D341Med (cell line): ENCODE data around the gene PRSS2.

Experiments used
- DNase-seq: peaks from one replicate; pipeline ENCODE4 v3.0.0; 2012; ENCODE audit warnings: low spot score

Gene PRSS2

DNA sequence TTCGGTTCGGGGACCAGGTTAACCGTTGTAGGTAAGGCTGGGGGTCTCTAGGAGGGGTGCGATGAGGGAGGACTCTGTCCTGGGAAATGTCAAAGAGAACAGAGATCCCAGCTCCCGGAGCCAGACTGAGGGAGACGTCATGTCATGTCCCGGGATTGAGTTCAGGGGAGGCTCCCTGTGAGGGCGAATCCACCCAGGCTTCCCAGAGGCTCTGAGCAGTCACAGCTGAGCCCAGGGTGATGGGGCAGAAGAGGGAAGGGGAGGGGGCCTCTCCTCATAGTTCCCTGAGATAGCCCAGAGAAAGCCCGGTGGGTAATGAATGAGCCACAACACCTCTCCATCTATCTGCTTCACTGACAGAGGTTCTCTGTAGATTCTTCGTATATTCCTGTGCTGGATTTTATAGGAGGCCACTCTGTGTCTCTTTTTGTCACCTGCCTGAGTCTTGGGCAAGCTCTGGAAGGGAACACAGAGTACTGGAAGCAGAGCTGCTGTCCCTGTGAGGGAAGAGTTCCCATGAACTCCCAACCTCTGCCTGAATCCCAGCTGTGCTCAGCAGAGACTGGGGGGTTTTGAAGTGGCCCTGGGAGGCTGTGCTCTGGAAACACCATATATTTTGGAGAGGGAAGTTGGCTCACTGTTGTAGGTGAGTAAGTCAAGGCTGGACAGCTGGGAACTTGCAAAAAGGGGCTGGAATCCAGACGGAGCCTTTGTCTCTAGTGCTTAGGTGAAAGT lies 16.4 kb downstream of the PRSS2 start:
- DNase-seq = no peak

- no peak for DNase-seq
Observed at GRCh38 chr7:142787783-142788182, 17.0 kb downstream of the PRSS2 start.

GRCh38 chr7:142788303-142789289 lies 17.8 kb downstream of the PRSS2 start:
- DNase-seq = no peak

- no peak for DNase-seq
Observed at GRCh38 chr7:142789441-142789840, 18.7 kb downstream of the PRSS2 start.

GRCh38 chr7:142790056-142790455 lies 19.3 kb downstream of the PRSS2 start:
- no peak for DNase-seq

DNA sequence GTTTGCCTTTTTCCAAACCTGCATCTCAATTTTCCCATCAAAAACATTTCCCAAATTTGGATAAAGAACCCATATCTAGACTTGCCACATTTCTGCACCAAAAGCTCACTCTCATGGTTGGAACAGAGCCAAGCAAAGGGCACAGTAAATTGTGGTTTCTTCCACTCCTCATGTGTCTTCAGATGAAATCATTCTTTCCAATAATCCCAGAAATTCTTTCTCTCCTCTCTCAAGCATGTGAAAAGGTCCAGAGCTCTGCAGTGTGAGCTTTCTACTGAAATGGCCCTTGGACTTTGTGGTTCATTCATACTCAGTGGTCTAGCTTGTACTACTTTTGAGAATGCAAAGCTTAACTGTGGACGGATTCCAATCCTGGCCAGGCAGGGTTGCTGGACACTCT lies 19.8 kb downstream of the PRSS2 start:
- DNase-seq = no peak

DNA sequence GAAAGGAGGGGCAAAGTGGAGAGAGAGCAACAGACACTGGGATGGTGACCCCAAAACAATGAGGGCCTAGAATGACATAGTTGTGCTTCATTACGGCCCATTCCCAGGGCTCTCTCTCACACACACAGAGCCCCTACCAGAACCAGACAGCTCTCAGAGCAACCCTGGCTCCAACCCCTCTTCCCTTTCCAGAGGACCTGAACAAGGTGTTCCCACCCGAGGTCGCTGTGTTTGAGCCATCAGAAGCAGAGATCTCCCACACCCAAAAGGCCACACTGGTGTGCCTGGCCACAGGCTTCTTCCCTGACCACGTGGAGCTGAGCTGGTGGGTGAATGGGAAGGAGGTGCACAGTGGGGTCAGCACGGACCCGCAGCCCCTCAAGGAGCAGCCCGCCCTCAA lies 20.7 kb downstream of the PRSS2 start:
- DNase-seq = no peak

- DNase-seq = no peak
Observed at GRCh38 chr7:142792129-142792528, 21.4 kb downstream of the PRSS2 start.

- DNase-seq = no peak
Observed at GRCh38 chr7:142792593-142792992, 21.8 kb downstream of the PRSS2 start.

DNA sequence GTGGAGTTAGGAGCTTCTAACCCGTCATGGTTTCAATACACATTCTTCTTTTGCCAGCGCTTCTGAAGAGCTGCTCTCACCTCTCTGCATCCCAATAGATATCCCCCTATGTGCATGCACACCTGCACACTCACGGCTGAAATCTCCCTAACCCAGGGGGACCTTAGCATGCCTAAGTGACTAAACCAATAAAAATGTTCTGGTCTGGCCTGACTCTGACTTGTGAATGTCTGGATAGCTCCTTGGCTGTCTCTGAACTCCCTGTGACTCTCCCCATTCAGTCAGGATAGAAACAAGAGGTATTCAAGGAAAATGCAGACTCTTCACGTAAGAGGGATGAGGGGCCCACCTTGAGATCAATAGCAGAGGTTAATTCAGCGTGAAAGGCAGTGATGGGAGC lies 22.4 kb downstream of the PRSS2 start:
- no peak for DNase-seq

DNA sequence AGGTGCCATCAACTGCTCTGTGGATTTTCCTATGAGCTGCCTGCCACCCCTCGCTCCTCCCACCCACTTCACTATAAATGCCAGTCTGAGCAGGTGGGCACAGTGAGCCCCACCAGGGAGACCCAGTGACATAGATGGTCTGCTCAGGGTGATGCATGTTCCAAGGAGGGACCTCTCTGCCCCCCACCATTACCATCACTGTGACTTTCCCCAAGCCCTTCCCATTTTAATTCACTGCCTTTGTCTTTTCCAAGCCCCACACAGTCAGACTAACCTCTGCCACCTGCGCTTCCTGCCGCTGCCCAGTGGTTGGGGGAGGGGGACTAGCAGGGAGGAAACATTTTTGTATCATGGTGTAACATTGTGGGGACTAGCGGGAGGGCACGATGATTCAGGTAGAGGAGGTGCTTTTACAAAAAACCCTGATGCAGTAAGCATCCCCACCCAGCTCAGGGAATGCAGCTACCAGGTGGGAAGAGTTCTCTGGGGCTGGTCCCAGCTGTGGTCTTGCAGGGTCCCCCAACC lies 24.6 kb downstream of the PRSS2 start:
- no peak for DNase-seq

DNA sequence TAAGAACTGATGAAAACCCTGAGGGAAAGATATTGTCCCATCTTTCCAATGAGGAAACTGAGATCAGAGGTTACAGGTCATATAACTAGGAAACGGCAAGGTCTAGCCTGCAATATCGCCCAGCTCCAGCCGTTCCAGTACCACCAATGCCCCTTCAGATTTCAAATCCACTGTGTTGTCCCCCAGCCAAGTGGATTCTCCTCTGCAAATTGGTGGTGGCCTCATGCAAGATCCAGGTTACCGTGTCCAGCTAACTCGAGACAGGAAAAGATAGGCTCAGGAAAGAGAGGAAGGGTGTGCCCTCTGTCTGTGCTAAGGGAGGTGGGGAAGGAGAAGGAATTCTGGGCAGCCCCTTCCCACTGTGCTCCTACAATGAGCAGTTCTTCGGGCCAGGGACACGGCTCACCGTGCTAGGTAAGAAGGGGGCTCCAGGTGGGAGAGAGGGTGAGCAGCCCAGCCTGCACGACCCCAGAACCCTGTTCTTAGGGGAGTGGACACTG lies 25.3 kb downstream of the PRSS2 start:
- no peak for DNase-seq

GRCh38 chr7:142796501-142797390 lies 26.0 kb downstream of the PRSS2 start:
- DNase-seq = peak; percentile 58

DNA sequence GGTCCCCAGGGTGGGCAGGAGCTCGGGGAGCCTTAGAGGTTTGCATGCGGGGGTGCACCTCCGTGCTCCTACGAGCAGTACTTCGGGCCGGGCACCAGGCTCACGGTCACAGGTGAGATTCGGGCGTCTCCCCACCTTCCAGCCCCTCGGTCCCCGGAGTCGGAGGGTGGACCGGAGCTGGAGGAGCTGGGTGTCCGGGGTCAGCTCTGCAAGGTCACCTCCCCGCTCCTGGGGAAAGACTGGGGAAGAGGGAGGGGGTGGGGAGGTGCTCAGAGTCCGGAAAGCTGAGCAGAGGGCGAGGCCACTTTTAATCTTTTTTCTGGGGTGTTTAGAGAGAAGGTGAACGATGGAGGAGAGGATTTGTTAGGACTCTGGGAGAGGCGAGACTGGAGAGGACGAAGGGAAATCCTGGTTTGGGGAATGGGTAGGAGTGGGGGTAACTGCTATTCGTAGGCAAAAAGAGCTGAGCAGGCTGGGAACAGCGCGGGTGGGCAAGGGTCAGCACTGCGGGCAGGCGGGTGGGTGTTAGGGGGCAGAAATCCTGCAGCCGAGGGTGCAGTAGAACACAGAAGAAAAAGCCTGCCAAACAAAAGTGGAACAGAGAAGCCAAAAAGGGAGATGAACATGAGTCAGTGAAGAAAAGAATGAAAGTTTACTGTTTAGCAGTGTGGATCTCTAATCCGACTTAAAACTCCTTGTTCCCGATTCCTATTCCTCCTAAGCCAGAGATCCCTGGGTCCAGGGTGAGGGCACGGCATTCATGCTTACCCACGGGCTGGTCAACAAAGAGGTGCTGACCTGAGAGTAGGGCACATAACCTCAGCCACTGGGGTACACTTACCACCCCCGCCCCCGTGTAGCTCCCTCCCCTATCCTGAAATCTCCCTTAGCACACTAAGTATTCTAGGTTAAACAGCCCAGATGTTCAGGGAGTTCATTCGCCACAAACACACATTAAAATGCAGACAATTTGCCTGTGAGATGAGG lies 26.9 kb downstream of the PRSS2 start:
- no peak for DNase-seq

GRCh38 chr7:142798451-142799436 lies 28.0 kb downstream of the PRSS2 start:
- DNase-seq = no peak

DNA sequence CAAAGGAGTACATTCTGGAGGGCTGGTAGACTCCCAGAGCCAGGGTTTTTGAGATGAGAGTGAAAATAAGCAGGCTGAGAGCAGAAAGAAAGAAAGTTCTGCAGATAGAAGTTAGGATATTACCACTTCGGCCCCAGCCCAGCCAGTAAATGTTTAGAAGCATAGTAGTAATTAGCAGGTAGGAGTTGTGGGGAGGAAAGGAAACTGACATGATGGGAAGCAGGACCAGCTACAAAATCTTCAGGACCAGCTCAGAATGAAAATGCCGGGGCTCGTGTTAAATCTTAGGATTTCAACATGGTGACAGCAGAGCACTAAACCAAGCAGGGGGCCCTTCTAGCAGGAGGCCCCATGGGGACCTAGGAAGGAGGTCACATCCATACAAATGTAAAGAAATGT lies 28.7 kb downstream of the PRSS2 start:
- DNase-seq = no peak

DNA sequence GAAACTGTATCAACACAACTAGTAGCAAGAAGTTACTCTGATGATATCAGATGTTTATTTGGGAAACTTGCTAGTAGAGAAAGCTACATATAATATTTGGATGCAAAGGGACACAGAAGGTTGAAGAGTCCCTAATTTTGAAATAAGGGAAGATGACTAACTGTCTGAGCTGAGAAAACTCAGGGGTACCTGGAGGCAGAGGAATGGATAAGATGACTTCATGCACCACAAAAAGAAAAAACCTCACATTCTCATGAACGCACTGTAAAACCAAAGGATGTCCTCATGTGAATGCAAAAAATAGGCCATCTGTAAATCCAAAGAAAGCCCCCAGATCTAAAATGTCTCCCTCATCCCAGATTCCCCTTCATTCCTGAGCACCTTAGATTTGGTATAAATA lies 29.3 kb downstream of the PRSS2 start:
- DNase-seq = no peak

DNA sequence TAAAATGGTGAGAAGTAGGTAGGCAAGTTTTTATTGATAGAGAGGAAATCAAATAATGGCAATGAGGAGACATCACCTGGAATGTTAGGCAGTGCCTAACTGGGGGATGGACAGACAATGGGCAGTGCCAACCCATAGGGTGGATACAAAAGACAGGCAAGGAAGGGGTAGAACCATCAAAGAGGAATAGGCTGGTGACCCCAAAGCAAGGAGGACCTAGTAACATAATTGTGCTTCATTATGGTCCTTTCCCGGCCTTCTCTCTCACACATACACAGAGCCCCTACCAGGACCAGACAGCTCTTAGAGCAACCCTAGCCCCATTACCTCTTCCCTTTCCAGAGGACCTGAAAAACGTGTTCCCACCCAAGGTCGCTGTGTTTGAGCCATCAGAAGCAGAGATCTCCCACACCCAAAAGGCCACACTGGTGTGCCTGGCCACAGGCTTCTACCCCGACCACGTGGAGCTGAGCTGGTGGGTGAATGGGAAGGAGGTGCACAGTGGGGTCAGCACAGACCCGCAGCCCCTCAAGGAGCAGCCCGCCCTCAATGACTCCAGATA lies 30.0 kb downstream of the PRSS2 start:
- no peak for DNase-seq
